ENCODE measurements around the gene SLC1A5.
A peak's percentile ranks its signal among the peaks of the same experiment; 100 is the strongest.

The SLC1A5 gene

DNA sequence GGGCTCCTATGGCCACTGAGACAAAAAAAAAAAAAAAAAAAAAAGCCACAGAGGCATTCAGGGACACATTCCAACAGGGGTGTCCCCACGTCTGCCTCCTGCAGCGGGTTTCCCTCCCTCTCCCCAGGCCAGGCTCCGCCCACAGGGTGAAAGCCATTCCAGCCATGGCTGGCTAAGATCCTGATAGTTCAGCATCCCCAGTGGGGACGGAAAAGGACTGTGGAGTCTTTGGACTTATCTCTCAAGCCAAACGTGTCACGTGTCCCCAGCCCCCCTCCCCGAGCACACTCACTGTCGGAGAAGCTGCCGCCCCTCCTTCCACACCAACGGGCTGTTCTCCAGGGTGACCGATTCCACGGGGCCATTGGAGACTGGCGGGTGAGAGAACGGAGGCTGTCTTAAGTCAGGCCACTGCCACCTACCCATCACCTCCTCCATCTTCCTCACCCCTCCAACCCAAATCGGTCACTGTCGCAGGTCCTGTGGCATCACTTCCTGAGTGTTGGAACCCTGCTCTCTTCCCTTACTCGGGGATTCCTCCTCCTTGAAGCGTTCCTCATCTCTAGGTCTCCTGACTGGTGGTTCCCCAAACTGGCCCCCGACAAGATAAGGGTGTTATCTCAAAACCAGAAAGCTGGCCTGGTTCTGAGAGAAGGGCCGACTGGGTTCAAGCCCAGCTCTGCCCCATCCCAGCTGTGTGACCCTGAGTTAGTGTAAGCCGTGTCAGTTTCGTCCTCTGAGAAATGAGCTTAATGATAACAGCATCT, 51.7 kb downstream of the SLC1A5 start:
- TF ChIP-seq Cebpa-rat (IDR thresholded peaks at IDR 0.05), result no peak
- Histone ChIP-seq H3K9me3 (replicated peaks in 1 of 11) (no peaks in the 10 kb centered on the region), H3K27me3 (no peaks in the 10 kb centered on the region), H4K20me1 (peaks cover 78 to 100% (median 98%) of the 10 kb centered on the region in 11 experiments), H3K4me2 (peak overlapping the region in 3 of 11 experiments; percentile 15 to 54 (median 37); a peak in 5 of 22 replicates), H3K4me3 (no peak overlapping the region), H3K9ac (no peak overlapping the region; a peak in 2 of 22 replicates), H3K36me3 (peaks cover 53 to 100% (median 94%) of the 10 kb centered on the region in 11 experiments), H3K4me1 (peaks cover 35 to 91% (median 48%) of the 10 kb centered on the region in 10 experiments), H3K27ac (no peak overlapping the region)

DNA sequence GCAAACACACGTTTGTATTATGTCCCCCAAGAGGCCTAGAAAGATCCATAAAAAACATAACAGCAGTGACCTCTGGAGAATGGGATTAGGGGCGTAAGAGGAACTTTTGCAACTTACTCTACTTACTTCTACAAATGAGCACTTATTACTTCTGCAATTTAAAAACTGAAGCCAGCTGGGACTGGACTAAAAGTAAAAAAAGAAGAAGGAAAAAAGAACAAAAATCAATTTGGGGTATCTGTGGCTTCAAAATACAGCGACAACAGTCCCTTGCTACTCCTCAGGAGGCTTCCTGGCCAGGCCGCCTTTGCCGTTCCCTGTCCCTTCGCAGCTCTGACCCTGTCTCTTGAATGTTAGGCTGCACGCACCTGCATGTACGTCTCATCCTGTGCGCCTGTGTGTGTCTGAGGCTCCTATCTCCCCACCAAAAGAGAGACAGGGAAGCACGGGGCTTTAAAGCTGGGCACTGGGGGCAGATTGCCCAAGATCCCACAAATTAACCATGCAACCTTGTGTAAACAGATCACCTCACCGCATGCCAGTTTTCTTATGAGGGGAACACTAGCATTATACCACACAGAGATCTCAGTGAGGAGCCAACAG, 54.6 kb downstream of the SLC1A5 start:
- Histone ChIP-seq H4K20me1 (peaks cover 78 to 100% (median 98%) of the 10 kb centered on the region in 11 experiments), H3K9ac (peak overlapping the region in 8 of 11 experiments; percentile 3 to 60 (median 36); a peak in 10 of 22 replicates), H3K36me3 (peaks cover 65 to 100% (median 97%) of the 10 kb centered on the region in 11 experiments), H3K4me2 (peak overlapping the region in 7 of 11 experiments; percentile 88 to 99 (median 95); a peak in 14 of 22 replicates), H3K4me1 (peaks cover 50 to 92% (median 60%) of the 10 kb centered on the region in 10 experiments), H3K27ac (peak overlapping the region in 6 of 11 experiments; percentile 24 to 64 (median 56); a peak in 10 of 22 replicates), H3K9me3 (replicated peaks in 1 of 11) (no peaks in the 10 kb centered on the region), H3K4me3 (peak overlapping the region in 1 of 10 experiments; percentile 24; a peak in 1 of 20 replicates), H3K27me3 (no peaks in the 10 kb centered on the region)
- TF ChIP-seq Cebpa-rat (IDR thresholded peaks at IDR 0.05), result no peak

DNA sequence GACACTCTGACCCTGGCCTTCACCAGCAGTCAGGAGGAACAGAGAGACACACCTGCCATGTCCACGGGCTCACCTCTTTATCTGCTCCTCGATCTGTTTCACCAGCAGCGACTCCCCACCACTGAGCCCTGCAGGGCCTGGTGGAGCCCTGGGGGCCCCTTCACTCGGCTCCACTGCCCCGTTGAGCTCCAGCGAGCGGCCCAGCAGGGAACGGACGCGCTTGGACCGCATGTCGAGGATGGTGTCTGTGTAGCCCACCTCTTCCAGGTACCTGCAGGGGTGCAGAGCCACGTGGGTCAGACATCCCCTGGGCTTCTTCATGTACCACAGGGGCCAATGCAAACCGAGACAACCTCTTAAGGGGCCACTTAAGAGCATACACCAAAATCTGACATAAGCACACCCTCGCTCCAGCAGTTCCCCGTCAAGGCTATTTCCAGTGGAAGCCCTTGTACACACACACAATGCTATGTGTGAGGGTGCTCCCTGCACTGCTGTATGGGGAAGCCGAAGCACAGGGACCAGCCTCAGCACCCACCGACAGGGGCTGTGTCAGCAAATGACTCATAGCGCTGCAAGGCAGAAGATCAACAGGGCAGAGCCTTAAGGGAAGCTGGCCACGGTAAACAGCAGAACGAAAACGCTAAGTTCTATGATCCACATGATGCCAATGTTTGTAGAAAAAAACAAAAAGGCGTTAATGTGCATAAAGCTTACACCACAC, 55.3 kb downstream of the SLC1A5 start:
- TF ChIP-seq Cebpa-rat (IDR thresholded peaks at IDR 0.05), result no peak
- H3K9ac ChIP-seq, result peak overlapping the region in 8 of 11 experiments; percentile 9 to 60 (median 30); a peak in 8 of 22 replicates
- peak overlapping the region in 5 of 11 experiments; percentile 43 to 64 (median 60); a peak in 11 of 22 replicates for H3K27ac ChIP-seq
- no peaks in the 10 kb centered on the region for H3K9me3 ChIP-seq (replicated peaks in 1 of 11)
- peaks cover 57 to 97% (median 67%) of the 10 kb centered on the region in 10 experiments for H3K4me1 ChIP-seq
- no peaks in the 10 kb centered on the region for H3K27me3 ChIP-seq
- H3K4me2 ChIP-seq, result peak overlapping the region in 10 of 11 experiments; percentile 7 to 99 (median 95); a peak in 15 of 22 replicates
- H3K36me3 ChIP-seq, result peaks cover 64 to 100% (median 97%) of the 10 kb centered on the region in 11 experiments
- peaks cover 78 to 100% (median 98%) of the 10 kb centered on the region in 11 experiments for H4K20me1 ChIP-seq
- peak overlapping the region in 3 of 10 experiments; percentile 15 to 40 (median 28); a peak in 3 of 20 replicates for H3K4me3 ChIP-seq

DNA sequence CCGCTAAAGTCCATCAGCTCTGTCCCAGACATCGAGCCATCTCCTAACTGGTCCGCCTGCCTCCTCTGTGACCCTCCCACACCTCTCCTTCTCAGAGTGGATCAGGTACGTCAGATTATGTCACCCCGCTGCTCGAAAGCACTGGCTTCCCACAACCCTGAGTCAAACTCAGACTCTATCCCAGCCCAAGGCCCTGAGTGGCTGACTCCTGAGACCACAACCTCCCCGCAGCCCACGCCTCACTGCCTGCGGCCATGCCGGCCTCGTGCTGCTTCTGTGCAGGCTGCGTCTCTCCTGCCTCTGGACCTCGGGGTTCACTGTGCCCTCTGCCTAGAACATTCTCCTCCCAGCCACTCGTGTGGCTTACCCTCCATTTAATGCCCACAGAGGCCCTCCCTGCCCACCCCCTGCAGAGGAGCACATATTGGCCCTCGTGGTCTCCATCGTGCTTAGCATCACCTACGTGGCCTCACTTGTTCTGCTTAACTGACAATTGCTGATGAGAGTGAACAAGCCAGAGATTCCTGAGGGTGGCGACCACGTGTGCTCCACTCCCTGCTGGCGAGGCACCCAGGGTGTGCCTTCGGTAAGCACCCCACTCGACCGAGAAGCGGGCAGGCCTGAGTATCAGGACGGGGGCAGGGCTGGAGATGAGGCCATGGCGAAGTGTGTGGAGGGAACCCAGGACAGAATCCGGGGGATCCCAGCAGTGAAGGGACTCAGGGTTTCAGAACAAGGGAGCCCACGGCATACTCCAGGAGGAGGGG, 56.0 kb downstream of the SLC1A5 start:
- Histone ChIP-seq H3K36me3 (peaks cover 64 to 100% (median 97%) of the 10 kb centered on the region in 11 experiments), H3K4me1 (peaks cover 64 to 98% (median 74%) of the 10 kb centered on the region in 10 experiments), H3K27ac (peak overlapping the region in 6 of 11 experiments; percentile 14 to 64 (median 56); a peak in 12 of 22 replicates), H3K4me2 (peak overlapping the region; percentile 43 to 99 (median 95); a peak in 21 of 22 replicates), H3K27me3 (no peaks in the 10 kb centered on the region), H3K9me3 (replicated peaks in 1 of 11) (no peaks in the 10 kb centered on the region), H3K9ac (peak overlapping the region in 9 of 11 experiments; percentile 9 to 52 (median 34); a peak in 9 of 22 replicates), H3K4me3 (peak overlapping the region in 3 of 10 experiments; percentile 15 to 40 (median 28); a peak in 3 of 20 replicates), H4K20me1 (peaks cover 79 to 100% (median 98%) of the 10 kb centered on the region in 11 experiments)
- no peak for TF ChIP-seq Cebpa-rat (IDR thresholded peaks at IDR 0.05)

DNA sequence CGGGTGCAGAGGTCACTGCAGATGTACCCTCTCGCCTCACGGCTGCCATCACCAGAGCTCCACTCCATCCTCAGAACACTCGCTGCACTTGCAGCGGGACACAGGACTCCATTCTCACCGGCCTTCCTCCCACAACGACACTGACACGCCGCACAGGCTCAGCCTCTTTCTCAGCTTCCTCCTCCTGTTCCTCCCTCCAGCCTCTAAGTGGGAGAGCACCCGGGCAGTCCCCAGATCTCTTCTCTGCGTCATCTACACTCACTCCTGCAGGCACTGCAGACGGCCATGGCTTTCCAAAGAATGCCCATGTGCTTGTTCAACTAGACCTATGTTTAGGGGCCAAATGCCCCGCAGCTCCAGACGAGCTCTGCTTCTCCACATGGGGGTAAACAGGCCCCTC, 56.8 kb downstream of the SLC1A5 start:
- no peak for TF ChIP-seq Cebpa-rat (IDR thresholded peaks at IDR 0.05)
- peaks cover 72 to 98% (median 82%) of the 10 kb centered on the region in 10 experiments for H3K4me1 ChIP-seq
- H3K9ac ChIP-seq, result peak overlapping the region in 6 of 11 experiments; percentile 7 to 45 (median 20); a peak in 6 of 22 replicates
- peak overlapping the region; percentile 77 to 99 (median 95); a peak in 21 of 22 replicates for H3K4me2 ChIP-seq
- peak overlapping the region in 6 of 11 experiments; percentile 14 to 60 (median 50); a peak in 10 of 22 replicates for H3K27ac ChIP-seq
- H3K36me3 ChIP-seq, result peaks cover 64 to 100% (median 97%) of the 10 kb centered on the region in 11 experiments
- peaks cover 79 to 100% (median 98%) of the 10 kb centered on the region in 11 experiments for H4K20me1 ChIP-seq
- H3K9me3 ChIP-seq (replicated peaks in 1 of 11), result no peaks in the 10 kb centered on the region
- H3K27me3 ChIP-seq, result no peaks in the 10 kb centered on the region
- H3K4me3 ChIP-seq, result peak overlapping the region in 2 of 10 experiments; percentile 24 to 40; a peak in 4 of 20 replicates

DNA sequence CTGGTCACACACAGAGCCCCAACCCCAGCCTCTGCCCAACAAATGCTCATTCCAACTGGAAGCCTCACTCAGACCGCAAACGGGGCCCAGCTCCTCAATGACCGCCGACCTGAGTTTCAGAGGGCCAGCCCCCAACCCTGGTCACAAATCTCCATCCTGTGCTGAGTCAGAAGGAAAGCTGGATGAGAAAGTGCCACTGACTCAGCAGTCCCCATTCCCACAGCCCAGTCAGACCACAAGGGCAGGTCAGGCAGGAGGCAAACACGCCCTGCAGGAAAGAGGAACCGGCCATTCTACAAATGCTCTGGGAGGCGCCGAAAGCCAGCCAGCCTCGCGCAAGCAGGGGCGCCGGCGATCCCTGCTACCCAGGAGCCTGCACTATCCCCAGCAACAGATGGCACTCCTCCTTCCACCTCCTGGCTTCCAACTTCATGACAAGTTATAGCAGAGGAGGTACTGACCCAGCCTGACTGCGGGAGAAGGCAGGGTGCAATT, 57.3 kb downstream of the SLC1A5 start:
- Histone ChIP-seq H3K27me3 (no peaks in the 10 kb centered on the region), H3K4me3 (peak overlapping the region in 2 of 10 experiments; percentile 24 to 40; a peak in 2 of 20 replicates), H3K36me3 (peaks cover 64 to 100% (median 96%) of the 10 kb centered on the region in 11 experiments), H3K27ac (peak overlapping the region in 6 of 11 experiments; percentile 43 to 60 (median 54); a peak in 12 of 22 replicates), H3K9me3 (replicated peaks in 1 of 11) (no peaks in the 10 kb centered on the region), H3K9ac (peak overlapping the region in 7 of 11 experiments; percentile 11 to 48 (median 29); a peak in 9 of 22 replicates), H3K4me1 (peaks cover 77 to 99% (median 87%) of the 10 kb centered on the region in 10 experiments), H3K4me2 (peak overlapping the region; percentile 77 to 99 (median 95); a peak in 20 of 22 replicates), H4K20me1 (peaks cover 82 to 100% (median 98%) of the 10 kb centered on the region in 11 experiments)
- no peak for TF ChIP-seq Cebpa-rat (IDR thresholded peaks at IDR 0.05)

DNA sequence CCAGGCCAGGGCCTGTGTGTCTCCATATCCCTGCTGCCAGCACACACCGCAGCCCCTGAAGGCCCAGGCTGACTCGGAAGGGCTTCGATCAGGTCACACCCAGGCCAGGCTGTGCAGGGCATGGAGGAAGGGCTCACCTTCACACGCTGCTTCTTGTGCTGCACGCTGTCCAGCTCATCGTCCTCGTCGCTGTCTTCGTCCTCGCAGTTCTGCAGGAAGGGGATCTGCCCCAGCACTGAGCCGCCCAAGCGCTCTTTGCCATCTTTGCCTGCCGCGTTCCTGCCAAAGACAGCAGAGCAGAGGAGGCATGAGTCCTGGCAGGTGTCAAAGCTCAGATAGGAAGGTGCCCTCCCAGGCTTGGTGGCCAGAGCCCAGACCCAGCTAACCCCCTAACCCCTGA, 57.8 kb downstream of the SLC1A5 start:
- Histone ChIP-seq H3K36me3 (peaks cover 66 to 100% (median 96%) of the 10 kb centered on the region in 11 experiments), H3K27ac (peak overlapping the region in 6 of 11 experiments; percentile 23 to 54 (median 48); a peak in 12 of 22 replicates), H3K4me2 (peak overlapping the region; percentile 77 to 99 (median 95)), H3K4me1 (peaks cover 82 to 100% (median 92%) of the 10 kb centered on the region in 10 experiments), H3K4me3 (no peak overlapping the region), H3K9me3 (replicated peaks in 1 of 11) (no peaks in the 10 kb centered on the region), H4K20me1 (peaks cover 87 to 100% (median 100%) of the 10 kb centered on the region in 11 experiments), H3K9ac (peak overlapping the region in 7 of 11 experiments; percentile 11 to 68 (median 42); a peak in 8 of 22 replicates), H3K27me3 (no peaks in the 10 kb centered on the region)
- no peak for TF ChIP-seq Cebpa-rat (IDR thresholded peaks at IDR 0.05)

Data from BLaER1 treated with 17β-estradiol and CSF1 and Interleukin-3, amounts not matched to agents 10 nM and 100 nM (cell line).